GM21529 (cell line): ENCODE data around the gene NWD2.
"Not testable (repeated sequence)": the region's sequence is repeated elsewhere in the genome, so short reads cannot be mapped to it uniquely, and the experiment has no call there.

ENCODE experiments used
- ATAC-seq: cut with Tn5 transposase; IDR thresholded peaks from one replicate; pipeline ENCODE4 v1.9.1; 2021; ENCODE audit not compliant: unreplicated experiment

The NWD2 gene

DNA sequence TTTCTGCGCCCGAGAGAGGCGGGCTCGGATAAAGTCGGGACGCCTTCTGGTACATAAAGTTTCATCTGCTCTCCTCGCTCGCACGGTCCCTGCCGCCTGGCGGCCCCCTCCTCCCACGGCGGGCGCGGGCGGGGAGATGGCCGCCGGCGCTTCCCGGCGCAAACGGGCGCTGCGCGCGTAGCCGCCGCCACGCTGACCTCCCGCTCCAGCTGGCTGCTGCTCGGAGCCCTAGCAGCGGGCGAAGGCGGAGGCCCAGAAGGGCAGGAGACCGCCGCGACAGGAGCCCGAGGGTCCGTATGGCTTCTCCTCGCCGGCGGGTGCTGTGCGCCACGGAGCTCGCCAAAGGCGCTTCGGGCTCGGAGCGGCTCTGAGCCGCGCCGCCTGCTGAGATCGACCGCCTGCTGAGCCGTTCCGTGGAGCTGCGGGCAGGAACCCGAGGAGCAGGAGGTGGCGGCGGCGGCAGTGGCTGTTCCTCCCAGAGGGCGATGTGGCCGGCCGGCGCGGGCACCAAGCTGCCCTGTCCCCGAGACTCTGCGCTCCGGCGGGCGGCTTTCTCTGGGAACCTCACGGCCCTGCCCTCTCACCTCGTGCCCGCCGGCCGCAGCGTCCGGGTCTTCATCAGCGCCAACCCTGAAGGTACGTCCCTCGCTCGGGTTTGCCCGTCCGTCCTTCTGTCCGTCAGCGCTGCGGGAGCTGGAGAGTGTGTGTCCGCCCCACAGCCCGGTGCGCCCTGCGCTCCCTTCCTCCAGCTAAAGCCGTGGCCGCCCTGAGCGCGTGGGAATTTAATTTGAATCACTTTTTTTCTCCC, at the start of gene NWD2:
Gene NWD2, plus strand, starts transcription at position 161 of the 808 bp plus-strand sequence. Its CDS starts 325 bp downstream, at position 486.
- no peak for ATAC-seq

GRCh38 chr4:37197899-37198298, 46.6 kb upstream of the NWD2 start:
- no peak for ATAC-seq

DNA sequence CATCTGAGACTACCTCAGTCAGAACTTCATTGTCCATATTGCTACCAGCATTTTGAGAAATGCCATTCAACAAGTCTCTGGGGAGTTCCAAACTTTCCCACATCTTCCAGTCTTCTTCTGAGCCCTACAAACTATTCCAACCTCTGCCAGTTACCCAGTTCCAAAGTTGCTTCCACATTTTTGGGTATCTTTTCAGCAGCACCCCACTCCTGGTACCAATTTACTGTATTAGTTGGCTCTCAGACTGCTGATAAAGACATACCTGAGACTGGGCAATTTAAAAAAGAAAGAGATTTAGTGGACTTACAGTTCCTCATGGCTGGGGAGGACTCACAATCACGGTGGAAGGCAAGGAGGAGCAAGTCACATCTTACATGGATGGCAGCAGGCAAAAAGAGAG, 39.8 kb upstream of the NWD2 start:
- not testable (repeated sequence) for ATAC-seq

DNA sequence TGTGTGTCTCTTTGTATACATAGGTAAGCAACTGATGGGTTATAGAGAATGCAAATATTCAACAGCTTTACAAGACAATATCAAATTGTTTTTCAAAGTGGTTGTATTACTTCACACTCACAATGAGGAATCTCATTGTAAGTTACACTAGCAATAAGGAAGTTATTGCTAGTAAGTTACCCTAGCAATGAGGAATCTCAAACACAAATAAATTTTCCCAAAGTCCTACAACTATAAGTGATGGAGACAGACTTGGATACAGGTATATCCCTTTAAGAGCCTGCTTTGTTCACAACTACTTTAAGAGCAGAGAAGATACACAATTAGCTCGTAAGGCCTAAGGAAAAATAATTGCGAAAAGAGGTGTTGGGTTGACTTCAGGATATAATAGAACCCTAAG, 28.3 kb upstream of the NWD2 start:
- no peak for ATAC-seq

- ATAC-seq: no peak
Observed at GRCh38 chr4:37219242-37219641, 25.3 kb upstream of the NWD2 start.

GRCh38 chr4:37219990-37220389, 24.6 kb upstream of the NWD2 start:
- ATAC-seq: no peak

DNA sequence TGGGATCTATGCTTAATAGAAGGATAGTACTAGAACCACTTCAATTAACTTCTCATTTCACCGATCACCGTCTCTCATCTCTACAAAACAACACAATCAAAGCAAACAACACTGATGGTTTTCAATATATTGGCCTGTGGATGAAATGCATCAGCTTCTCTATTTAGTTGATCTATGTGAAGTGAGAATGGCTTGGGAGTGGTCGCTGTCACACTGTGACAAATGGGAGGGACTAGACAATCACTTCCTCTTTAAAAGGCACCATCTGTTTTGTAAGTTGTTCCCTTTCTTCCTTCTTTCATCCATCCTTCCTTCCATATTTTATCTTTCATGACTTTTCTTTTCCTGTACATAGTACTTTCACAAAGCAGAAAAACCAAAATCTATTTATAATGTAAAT, 23.9 kb upstream of the NWD2 start:
- ATAC-seq: no peak

DNA sequence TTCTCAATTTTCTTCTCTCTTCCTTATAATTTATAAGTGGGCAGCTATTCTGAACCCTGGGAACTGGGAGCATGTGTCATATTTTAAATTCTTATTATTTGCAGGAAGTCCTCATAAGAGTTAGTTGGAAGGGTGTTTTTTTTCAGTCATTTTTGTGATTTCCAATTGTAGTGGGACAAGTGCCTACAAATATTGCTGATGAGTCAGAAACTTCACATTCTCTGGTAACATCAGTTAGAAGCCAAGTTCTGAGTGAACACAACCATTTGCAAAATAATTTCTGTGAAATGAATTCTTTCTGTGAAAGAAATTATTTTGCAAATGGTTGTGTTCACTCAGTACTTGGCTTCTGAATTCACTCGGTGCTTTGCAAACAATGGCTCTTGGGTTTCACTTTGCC, 20.8 kb upstream of the NWD2 start:
- no peak for ATAC-seq

GRCh38 chr4:37224854-37225253, 19.7 kb upstream of the NWD2 start:
- no peak for ATAC-seq

GRCh38 chr4:37225778-37226177, 18.8 kb upstream of the NWD2 start:
- no peak for ATAC-seq

- no peak for ATAC-seq
Observed at GRCh38 chr4:37232315-37232714, 12.2 kb upstream of the NWD2 start.

DNA sequence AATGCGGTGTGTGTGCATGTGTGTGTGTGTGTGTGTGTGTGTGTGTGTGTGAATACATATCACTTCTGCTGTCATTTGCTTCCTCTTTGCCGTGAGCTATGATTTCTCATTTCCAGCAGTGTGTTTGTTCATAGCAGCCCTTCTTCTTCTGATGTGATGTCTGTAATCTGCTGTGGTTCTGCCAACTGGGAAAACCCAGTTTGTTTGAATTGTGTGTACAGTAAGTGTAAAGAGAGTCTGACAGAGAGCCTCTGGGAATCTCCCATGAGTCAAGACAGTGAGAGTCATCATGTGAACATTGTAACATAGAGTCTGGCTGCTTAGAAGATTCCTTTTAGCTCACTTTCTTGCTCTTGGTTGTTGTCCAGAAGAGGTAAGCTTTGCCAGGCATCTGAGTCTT, 8.4 kb upstream of the NWD2 start:
- no peak for ATAC-seq

DNA sequence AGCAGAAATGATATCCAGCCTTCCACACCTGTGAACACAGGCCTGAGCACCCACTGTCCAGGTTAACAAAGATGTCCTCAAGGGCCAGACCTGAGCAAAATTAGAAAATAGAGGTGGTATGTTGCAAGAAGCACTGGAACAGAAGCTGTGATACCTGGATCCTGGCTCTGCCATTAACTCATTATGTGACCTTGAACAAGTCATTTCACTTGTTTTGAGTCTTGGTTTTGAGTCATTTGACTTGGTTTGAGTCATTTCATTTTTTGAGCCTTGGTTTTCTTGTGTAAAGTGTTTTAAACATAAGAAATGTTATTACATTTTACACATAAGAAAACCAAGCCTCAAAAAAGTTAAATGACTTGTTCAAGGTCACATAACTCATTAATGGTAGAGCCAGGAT, 2.9 kb upstream of the NWD2 start:
- ATAC-seq: peak; percentile 58

DNA sequence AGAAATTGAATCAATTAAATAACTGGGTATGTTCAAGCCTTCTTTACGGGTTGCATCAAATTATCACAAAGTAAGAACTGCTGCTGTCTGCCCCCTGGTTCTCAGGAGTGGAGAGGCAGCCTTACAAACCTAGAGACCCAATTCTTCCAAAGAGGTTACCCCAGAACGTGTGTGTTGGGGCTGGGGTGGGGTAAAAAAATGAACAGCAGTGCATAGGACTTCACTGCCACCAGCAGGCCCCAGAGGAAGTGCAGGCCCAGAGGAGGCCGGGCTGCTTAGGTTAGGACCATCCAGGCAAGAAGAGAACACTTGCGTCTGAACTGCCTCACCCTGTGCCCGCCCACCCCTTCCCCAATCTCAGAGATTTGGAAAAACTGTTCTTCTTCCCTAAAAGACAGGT, 1.5 kb upstream of the NWD2 start:
- no peak for ATAC-seq

DNA sequence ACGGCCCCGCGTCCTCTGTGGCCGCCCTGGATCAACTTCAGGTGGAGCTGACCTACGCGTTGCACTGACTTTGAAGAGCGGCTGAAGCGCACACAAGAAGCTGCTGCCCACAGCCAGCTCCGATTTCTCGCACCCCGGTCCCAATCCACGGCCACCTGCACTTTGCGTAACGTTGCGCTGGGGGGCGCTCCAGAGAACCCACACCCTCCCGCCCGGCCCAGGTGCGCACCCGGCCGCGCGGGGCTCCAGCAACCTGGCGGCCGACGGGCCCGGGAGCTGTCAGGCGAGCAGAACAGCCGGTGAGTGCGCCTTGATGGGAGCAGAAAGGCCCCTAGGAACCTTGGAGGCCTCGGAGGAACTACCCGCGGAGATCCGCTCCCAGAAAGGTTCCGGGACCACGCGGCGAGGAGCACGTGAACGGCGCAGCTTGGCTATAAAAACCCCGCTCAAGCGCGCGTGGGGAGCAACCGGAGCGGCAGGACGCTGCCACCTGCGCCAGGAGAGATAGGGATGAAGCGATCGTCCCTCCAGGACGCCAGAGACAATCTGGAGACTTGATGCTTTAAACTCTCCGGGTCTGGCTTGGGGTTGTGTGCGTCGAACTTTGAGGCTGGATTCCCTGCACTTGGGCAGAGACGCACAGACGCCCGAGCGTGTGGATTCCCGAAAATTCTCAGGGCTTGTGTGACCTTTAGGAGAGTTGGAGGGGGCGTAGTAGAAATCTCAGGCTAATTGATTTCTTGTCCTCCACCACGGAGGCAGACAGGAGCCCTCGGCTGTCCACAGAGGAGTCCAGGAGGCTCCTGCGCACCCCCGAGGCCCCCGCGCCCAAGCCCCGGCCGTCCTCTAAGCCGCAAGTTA, 591 bp upstream of the NWD2 start:
- ATAC-seq: no peak

DNA sequence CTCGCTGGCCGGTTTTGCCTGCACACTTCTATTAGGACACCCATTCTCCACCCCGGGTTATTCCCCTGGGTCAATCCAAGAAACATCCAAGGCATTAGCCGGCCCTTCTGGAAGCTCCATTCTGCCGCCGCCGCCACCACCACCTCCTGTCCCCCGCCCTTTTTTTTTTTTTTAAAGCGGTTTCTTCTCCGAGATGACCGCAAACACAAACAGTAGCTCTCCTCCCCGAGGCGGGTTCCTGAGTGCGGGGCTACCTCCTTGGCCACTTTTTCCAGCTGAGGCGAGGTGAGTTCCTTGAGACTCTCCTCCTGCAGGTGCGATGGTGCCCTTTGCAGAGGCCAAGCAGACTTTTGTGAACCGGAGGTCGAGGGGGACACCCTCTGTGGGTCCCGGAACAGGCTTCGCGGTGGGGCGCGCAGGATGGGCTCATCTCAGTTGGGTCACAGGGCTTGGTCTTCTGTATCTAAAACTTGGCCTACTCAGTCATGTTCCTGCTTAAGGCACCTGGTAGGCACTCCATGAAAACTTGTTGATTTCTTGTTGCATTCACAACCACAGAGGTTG, 930 bp downstream of the NWD2 start:
- ATAC-seq: no peak

DNA sequence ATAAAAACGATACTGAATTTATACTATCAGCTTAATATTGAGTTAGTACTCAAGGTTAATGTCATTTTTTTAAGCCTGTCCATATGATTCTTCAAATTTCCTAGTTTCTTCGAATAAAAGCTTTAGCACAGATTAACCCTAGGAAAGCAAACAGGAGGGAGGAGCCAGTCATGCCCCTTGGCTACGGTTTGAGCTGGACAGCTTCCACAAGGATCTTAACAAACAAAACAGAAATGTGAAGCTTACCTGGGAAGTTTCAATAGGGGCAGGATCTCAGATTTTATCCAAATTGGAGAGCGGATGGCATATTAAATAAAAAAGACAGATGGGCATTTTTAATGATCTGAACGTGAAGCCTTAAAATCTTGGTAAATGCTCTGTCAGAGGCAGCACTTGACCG, 2.3 kb downstream of the NWD2 start:
- ATAC-seq: no peak

GRCh38 chr4:37258221-37258620, 13.7 kb downstream of the NWD2 start:
- ATAC-seq: no peak

GRCh38 chr4:37268319-37268718, 23.8 kb downstream of the NWD2 start:
- no peak for ATAC-seq

DNA sequence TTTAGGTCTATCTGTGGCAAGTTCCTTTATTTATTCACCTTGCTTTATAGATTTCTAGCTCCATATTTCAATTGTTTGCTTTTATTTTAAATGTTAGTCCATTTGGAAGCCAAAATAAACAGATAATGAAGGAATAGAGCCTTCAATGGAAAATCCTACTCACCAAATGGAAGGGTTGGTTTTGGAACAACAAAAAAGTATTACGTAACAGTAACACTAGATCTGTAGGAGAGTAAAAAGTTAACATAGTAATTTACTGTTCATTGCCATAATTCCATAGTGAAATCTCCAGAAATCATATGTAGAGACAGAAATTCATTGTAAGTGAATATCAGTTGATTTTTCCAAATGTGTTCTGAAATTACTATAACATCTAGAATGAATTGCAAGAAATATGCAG, 34.6 kb downstream of the NWD2 start:
- no peak for ATAC-seq

DNA sequence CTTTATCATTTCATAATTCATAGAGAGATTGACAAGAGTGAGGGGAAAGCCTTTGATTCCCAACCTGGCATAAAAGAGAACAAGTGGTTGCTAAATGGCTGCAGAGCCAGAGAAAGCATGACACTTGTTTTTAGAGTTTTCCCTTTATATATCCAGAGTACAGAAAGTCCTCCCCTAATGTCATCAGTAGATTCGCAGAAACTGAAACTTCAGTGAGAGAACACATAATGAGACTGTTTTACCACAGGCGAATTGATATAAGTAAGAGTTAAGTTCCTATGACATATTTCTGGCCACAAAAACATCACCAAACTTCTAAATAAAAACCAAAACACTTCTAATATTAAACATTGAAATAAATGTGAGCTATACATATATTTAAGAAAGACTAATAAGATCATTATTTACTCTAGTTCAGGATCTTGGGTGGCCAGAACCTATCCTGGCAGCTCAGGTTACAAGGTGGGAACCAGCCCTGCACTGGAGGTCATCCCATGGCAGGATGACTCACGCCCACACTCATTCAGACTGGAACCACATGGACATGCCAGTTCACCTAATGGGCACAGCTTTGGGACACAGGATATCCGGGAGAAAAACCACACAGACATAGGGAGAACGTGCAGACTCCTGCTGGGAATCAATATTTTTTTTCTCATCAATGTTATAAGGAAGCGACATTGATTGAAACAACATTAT, 35.5 kb downstream of the NWD2 start:
- ATAC-seq: no peak
